Body of pancreas (tissue), 4 donors: ENCODE results near the gene PLCG2.

Experiments
- POLR2A ChIP-seq, 3 donors: fragments of 450-650 bp; IDR thresholded peaks; one replicate each; pipeline ENCODE4 v1.6.1; 2016; ENCODE audit warnings: antibody characterized with exemption in 3 of 3, mild to moderate bottlenecking in 2 of 3
- TF ChIP-seq, protein P1 (sequence below), 7 experiments: fragments of 450-650 bp in 4 of 7; fragments of 200-600 bp in 3 of 7; sonication (generic) in 3 of 7; IDR thresholded peaks; one replicate each; pipeline ENCODE4 v1.5.1; 2016 to 2019; ENCODE audit warnings: antibody characterized with exemption in 7 of 7

DNA sequence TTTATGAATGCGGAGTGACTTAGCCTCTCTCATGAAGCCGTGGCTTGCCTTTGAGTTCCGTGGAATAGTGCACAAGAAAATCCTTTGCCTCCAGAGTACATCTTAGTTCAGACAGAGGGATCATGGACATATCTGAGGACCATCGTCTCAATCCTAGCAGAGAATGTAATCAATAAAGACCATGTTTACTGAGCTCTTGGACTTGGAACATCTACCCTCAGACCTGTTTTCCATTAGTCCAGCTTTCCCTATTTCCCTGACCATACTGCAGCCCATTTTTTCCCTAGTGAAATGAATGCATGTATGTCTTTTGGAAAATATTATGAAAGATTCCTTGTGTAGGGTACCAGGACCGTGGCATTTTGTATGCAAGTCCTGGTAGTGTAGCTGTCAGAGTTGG, 90.2 kb downstream of the PLCG2 start:
- TF ChIP-seq, protein P1, sequence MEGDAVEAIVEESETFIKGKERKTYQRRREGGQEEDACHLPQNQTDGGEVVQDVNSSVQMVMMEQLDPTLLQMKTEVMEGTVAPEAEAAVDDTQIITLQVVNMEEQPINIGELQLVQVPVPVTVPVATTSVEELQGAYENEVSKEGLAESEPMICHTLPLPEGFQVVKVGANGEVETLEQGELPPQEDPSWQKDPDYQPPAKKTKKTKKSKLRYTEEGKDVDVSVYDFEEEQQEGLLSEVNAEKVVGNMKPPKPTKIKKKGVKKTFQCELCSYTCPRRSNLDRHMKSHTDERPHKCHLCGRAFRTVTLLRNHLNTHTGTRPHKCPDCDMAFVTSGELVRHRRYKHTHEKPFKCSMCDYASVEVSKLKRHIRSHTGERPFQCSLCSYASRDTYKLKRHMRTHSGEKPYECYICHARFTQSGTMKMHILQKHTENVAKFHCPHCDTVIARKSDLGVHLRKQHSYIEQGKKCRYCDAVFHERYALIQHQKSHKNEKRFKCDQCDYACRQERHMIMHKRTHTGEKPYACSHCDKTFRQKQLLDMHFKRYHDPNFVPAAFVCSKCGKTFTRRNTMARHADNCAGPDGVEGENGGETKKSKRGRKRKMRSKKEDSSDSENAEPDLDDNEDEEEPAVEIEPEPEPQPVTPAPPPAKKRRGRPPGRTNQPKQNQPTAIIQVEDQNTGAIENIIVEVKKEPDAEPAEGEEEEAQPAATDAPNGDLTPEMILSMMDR (IDR thresholded peaks at IDR 0.05) = no peak
- no peak for TF ChIP-seq POLR2A (IDR thresholded peaks at IDR 0.05)
